Stimulated activated CD8-positive, alpha-beta memory T cell treated with anti-CD3 and anti-CD28 coated beads, Interleukin-7, amount 100 ng/mL, for 4 hours (primary cell): Measurements from ENCODE around the gene CD83.
"Not testable (repeated sequence)": the region's sequence is repeated elsewhere in the genome, so short reads cannot be mapped to it uniquely, and the experiment has no call there.

Experiments used
- DNase-seq, 2 donors: peaks; one replicate each; pipeline ENCODE4 v3.0.0-alpha.2; 2020; ENCODE audit warnings: low read depth in 2 of 2

CD83 gene

DNA sequence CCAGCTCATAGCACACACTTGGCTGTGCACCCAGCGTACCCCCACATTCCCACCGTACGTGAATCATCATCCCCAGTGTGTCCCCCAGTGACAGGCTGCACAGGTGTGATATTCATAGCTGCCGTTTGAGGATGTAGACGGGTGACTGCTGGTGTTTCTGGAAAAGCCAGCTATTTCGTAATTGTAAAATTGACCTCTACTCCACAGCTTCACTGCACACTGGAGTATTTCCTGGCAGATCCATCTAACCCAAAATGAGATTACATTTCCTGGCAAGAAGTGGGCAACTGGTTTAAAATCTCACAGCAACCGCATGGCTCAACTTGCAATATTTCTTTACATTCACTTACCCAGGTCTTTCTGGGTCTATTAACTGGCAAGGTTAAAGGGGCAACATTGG is 30.3 kb downstream of the CD83 start:
- no peak for DNase-seq

DNA sequence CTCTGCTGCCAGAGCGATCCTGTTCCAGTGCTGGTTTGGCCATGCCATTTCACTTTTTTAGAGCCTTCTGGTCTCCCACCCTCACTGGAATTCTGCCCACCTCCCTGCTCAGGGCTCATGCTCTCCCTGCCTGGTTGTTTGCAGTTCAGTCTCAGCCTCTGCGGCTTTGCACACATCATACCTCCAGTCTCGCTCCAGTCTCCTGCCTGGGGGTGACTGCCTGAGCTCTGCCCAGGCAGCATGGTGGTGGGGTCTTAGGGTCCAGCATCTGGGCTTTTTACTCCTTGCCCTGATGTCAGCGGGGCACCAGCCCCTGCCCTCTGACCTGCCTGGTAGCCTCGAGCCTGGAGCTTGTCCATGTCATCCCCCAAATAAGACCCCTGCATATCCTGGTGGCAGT is 30.9 kb downstream of the CD83 start:
- no peak for DNase-seq

DNA sequence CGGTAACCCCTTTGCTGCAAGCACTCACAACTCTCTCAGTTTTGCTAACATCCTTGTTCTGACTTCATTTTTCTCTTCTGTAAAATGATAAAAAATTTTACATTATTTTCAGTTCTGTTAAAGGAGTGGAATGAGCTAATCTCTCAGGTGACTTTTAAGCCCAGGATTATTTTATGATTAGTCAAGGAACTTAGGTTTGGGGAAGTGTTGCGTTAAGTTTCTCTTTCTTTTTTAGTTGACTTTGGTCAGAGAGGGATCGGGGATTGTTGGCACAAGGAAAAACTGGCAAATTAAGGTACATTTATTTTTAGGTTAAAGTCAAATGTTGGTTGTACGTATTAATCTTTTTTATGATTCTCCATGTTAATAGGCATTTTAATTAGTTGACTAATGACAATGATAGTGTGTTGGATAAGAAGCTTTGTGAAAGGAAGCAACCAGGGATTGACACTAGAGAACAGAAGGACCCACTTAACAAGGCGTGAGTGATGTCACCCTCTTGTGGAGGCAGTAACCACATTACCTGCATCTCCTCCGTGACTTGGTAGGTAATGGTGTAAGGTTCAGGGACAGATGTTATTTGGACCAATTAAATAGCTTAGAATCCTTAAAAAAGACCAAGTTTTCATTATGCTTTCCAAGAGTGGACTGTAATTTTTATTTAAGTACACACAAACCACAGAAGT is 31.6 kb downstream of the CD83 start:
- no peak for DNase-seq

DNA sequence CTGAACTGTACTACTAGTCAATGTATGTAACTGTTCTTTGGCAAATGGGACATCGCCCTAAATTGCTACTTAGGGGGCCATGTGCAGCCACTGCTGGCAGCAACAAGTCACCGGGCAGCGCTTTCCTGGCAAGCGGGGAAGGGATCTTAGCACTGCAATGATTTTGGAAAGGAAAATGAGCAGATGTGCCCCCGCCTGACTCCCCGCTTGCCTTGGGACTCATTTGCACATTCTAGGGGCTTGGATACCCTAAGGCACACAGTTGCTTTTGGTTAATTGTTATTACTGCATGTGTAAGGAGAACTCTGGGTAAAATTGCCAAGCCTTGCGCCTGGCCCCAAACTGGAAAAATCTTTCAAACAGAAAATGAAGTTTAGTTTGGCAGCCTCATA is 32.2 kb downstream of the CD83 start:
- no peak for DNase-seq

DNA sequence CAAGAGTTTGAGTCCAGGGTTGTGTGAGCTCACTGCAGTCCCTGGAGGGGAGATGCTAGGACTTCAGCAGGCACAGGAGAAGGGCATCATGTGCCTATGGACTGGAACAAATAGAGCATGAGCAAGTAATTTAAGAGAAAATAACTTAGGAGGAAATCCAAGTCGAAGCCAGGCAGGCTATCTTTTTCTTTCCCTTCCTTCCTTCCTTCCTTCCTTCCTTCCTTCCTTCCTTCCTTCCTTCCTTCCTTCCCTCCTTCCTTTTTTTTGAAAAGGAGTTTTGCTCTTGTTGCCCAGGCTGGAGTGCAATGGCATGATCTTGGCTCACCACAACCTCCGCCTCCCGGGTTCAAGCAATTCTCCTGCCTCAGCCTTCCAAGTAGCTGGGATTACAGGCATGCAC is 33.7 kb downstream of the CD83 start:
- not testable (repeated sequence) for DNase-seq

DNA sequence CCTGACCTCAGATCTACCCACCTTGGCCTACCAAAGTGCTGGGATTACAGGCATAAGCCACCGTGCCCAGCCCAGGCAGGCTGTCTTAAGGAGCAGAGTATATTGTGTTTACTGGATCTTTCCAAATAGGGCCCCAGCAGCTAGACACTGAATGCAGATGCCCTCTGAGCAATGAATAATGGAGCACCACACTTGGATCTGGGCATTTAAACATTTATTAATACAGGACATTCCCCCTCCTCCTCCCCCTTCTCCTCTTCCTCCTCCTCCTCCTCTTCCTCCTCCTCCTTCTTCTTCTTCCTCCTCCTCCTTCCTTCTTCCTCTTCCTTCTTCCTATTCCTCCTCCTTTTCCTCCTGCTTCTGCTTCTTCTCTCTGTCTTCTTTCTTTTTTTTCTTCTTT is 34.2 kb downstream of the CD83 start:
- DNase-seq = no peak

DNA sequence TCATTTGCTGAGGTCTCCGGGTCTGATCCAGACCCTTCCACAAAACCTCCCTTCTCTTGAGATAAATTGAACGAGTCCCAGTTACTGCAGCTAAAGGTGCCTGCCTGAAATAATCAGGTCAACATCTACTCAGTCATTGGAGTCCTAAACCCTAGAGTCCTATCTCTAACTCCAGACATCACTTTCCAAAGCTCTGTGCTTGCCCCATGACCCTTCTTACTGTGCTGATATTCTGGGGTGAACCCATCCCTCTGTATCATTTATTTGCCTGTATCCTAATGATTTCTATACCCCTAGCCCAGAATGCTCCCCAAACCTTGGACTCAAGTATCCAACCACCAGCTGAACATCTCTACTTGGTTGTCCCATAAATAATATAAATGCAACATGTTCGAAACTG is 35.7 kb downstream of the CD83 start:
- no peak for DNase-seq

DNA sequence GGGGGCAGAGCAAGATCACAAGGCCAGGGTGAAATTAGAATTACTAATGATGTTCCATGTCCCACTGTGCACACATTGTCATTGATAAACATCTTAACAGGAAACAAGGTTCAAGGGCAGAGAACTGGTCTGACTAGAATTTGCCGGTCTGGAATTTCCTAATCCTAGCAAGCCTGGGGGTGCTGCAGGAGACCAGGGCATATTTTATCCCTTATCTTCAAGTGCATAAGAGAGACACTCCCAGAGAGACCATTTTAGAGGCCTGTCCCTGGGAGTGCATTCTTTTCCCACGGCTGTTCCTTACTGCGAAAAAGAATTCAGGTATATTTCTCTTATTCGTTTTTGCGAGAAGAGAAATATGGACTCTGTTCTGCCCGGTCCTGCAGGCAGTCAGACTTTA is 41.5 kb downstream of the CD83 start:
- DNase-seq = no peak

DNA sequence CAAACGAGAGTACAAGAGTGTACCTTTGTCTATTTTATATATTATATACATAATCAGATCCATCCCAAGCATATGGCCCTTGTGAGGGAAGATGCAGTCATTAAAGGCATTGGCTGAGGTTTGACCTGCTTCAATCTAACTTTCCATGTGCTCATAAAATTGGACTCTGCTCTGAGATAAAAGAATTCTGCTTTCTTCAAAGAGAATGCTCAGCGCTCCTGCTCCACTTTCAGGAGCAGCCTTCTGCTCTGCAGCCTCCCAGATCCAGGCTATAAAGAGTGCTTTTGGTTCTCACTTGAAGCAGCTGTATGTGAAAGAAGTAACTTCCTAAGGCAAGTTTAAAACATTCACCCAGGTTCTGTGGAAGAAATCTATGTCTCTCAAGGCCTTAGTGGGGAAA is 45.3 kb downstream of the CD83 start:
- no peak for DNase-seq

DNA sequence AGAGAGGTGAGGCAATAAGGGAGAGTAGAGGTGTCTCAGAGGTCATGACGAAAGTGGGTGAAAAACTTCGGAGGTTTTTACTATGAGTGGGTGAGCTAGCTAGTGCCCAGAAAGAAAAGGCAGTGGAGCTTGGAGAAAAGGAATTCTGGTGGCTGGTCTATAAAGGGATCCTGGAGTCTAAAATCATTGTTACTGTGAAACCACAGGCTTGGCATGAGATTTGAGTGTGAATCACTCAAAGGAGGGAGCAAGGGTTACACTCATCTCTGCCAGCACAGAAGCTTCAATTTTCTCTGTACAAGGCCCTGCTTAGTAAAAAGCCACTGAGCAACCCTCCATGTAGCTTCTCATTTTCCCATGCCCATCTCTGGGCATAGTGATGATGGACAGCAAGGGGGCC is 47.5 kb downstream of the CD83 start:
- DNase-seq = no peak

DNA sequence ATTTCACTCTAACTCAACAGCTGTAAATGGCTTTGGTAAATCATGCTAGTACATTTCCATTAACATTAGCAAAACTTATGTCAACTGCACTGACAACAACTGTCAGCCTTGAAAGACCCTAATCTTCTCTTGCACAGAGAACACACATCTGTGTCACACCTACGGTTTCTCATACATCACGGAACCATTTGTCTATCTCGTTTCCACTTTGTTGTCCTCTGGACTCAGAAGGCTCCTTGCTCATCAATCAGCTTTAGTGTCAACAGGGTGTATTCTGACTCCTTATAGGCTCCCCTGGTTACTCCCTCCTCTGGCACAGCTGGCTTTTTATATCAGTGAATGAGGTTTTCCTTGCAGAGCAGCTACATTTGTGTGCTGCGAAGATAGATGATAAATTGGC is 49.3 kb downstream of the CD83 start:
- DNase-seq = no peak

DNA sequence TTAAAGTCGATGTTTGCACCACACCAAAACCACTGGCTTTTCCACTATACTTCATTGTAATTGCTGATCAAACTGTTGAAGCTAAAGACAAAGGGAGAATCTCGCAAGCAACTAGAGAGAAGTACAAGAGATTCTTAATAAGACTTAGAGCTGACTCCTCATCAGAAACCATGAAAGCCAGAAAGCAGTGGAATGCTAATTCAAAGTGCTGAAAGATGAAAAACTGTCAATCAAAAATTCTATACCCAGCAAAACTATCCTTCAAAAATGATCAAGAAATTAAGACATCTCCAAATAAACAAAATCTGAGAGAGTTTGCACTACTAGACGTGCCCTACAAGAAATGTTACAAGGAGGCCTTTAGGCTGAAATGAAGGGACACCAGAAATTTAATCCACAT is 52.6 kb downstream of the CD83 start:
- DNase-seq = no peak

DNA sequence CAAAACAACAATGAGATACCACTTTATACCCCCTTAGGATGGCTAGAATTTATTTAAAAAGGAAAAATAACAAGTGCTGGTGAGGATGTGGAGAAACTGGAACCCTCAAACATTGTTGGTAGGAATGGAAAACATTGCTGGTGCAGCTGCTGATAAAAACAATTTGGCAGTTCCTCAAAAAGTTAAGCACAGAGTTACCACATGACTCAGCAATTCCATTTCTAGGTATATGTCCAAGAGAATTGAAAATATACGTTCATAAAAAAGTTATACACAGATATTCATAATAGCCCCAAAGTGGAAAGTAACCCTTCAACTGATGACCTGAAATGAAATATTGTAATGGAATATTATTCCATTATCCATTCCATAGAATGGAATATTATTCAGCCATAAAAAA is 55.0 kb downstream of the CD83 start:
- DNase-seq = no peak

DNA sequence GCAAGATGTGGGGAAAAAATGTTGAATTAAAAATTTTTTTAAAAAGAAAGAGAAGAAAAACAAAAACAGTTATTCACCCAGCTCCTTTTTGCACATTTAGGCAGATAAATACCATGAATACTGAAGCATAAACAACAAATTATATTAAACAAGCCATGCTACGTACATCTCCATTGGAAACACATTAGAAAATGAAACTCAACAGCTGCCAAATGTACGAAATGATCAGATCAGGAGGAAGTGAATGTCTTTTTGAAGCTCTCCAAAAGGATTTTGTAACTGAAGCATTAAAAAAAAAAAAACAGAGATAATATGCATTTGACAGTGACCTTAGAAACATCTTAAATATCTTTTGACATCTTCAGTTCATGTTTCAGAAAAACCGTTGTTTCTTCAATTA is 56.7 kb downstream of the CD83 start:
- DNase-seq = no peak

DNA sequence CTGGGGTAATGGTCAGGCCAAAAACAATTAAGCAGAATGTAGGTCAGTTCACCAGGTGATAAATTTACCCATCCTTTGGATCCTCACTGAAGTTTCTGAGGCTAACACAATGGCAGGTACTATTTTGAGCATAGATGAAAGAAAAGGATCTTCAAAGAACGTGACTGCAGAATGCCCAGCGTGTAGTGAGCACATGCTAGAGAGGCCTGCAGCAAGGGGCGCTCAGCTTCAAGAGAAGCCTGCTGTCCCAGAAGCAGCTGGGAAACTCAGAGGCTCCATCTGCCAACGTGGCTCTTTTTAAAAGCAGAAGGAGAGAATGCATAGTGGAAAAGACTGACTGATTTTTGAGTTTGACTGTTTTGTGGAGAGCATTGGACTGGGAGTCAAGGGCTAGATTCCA is 57.4 kb downstream of the CD83 start:
- no peak for DNase-seq

DNA sequence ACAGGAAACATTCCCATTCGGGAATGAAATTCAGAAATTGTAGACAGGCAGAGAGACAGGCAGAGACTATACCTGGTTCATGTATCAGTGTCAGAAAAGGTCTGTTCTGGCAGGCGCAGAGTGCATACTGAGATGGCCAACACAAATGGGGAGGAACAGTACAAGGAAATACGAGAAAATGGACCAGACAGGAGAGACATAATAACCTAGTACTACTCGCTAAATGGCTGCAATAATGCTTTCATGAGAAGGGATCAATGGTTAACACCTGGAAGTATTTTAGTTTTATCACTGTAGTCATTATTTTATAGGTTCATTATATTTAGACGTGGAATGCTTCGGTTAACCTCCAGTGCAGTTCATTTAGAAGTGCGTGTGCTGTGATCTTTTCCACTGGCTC is 58.9 kb downstream of the CD83 start:
- no peak for DNase-seq

DNA sequence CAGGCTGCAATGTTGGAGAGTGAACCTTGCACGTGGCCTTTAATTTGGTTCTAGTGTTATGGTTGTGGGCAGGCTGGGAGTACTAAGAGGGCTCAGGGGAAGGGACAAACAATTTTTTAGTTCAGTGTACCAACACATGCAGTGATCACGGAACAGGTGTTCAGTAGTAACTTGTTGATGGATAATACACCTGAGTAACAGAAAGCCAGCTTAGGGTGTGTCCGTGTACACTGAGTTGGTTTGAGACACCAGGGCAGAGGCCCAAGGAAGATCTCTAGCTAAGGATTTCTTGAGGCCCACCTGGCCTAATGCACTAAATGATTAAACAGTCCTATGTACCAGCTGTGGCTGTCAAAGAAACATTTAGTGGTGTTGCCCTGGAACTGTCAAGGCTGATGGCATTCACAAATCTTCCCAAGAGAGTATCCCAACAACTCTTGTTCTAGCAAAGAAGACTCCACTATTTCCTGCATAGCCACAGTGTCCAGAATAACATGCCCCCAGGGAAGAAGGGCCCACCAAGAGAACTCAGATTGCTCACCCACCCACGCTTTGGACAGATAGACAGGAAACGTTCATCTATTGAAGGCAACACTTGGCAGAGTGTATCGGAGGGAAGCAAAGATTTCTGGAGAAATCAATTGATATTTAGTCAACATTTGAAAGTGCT is 60.0 kb downstream of the CD83 start:
- DNase-seq = no peak

DNA sequence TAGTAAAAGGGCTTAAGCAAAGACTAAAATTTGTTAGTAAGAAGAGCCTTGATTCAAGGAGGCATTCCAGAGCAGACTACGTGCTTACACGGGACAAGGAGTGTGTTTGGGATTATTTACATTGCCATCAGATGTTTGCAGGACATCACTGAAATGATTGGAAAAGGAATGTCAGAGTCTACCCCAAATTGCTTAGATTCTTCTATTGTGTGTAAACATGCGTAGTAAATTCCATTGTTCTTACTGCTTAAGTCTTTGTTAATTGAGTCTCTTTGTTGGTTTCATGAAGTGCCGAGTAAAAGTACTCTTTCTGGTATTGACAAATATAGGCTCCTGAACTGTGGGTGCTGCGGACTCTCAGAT is 60.5 kb downstream of the CD83 start:
- no peak for DNase-seq

DNA sequence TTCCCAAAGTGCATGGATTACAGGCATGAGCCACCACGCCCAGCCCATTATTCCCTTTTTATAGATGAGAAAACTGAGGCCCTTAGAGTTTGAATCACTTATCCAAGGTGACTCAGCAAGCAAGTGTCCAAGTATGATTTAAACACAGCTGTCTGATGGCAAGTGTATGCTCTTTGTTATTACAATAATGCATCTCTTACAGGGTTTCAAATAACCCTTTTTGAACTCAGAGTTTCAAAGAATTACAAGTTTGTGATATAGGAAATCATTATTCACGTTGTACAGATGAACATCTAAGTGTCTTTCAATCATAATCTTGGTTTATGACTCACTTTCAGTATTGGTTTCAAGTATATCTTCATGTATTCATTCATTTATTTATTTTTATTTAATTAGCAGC is 63.0 kb downstream of the CD83 start:
- DNase-seq = no peak

DNA sequence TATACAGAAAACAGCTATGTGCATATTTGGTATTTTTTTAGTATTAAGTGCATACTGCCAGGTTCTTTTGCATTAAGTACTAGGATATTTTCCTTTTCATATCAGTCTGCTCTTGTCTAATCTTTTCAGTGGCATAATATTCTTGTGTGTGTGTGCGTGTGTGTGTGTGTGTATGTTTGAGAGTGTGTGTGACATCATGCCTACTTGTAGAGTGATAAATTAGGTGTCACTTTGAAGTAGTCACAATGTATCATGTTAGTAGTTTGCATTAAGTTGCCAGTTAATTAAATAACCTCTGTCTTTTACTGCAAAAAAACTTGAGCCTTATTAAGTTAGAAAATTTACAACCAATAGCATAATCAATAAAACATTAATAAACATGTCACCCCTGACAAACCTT is 65.3 kb downstream of the CD83 start:
- DNase-seq = no peak
